ENCODE results near the gene NLGN2.

DNA sequence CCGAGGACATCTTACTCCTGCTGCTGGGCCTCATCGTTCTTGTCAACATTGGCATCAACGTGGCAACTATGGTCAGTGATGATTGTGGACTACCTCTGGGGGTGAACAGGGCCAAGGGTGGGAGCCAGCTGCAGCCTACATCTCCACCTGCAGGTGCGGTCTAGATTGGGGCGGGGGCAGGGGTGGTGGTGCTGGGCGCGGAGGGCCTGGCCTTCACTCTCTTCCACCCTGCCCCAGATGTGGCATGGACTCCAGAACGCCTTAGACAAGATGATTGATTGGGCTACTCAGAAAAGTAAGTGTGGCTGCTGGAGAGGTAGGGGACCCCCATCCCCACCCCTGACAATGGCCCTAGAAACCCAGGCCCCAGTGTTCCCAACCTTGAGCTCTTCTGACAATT, 18.1 kb downstream of the NLGN2 start:
- TF ChIP-seq POLR2A (IDR thresholded peaks at IDR 0.05) (no peak), POLR2AphosphoS5 (IDR thresholded peaks at IDR 0.05) (no peak), EP300 (IDR thresholded peaks at IDR 0.05) (no peak)
- TF ChIP-seq, protein P1, sequence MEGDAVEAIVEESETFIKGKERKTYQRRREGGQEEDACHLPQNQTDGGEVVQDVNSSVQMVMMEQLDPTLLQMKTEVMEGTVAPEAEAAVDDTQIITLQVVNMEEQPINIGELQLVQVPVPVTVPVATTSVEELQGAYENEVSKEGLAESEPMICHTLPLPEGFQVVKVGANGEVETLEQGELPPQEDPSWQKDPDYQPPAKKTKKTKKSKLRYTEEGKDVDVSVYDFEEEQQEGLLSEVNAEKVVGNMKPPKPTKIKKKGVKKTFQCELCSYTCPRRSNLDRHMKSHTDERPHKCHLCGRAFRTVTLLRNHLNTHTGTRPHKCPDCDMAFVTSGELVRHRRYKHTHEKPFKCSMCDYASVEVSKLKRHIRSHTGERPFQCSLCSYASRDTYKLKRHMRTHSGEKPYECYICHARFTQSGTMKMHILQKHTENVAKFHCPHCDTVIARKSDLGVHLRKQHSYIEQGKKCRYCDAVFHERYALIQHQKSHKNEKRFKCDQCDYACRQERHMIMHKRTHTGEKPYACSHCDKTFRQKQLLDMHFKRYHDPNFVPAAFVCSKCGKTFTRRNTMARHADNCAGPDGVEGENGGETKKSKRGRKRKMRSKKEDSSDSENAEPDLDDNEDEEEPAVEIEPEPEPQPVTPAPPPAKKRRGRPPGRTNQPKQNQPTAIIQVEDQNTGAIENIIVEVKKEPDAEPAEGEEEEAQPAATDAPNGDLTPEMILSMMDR (IDR thresholded peaks at IDR 0.05), result no peak

Measured in sigmoid colon (tissue), 4 donors.